Activated CD4-positive, alpha-beta T cell treated with anti-CD3 and anti-CD28 coated beads, Interleukin-2, amount 10 ng/mL, durations not matched to agents 24 days and 14 days (primary cell): ENCODE data around the gene RENBP. TPM values are rescaled to one million over a fixed set of nuclear protein-coding genes. Genes with fewer than 3 reads are reported as not detected.
"Not testable (repeated sequence)": the region's sequence is repeated elsewhere in the genome, so short reads cannot be mapped to it uniquely, and the experiment has no call there.

Experiments used
- DNase-seq: peaks from one replicate; pipeline ENCODE4 v3.0.0; 2022
- H3K27ac Mint-ChIP-seq: one replicate; pipeline ENCODE4 v1.8.0; 2022; ENCODE audit warnings: mild to moderate bottlenecking, mixed read lengths
- H3K27me3 Mint-ChIP-seq: one replicate; pipeline ENCODE4 v1.8.0; 2022; ENCODE audit warnings: mixed read lengths
- H3K36me3 Mint-ChIP-seq: one replicate; pipeline ENCODE4 v1.8.0; 2022; ENCODE audit warnings: low read depth, mild to moderate bottlenecking, mixed read lengths
- H3K4me1 Mint-ChIP-seq: one replicate; pipeline ENCODE4 v1.8.0; 2021; ENCODE audit warnings: mixed read lengths
- H3K4me3 Mint-ChIP-seq: one replicate; pipeline ENCODE4 v1.8.0; 2022; ENCODE audit warnings: mild to moderate bottlenecking, moderate library complexity, mixed read lengths
- H3K9me3 Mint-ChIP-seq: one replicate; pipeline ENCODE4 v1.8.0; 2021; ENCODE audit warnings: mixed read lengths
- intact Hi-C: fragments of 100-400 bp; cut with micrococcal nuclease; formaldehyde crosslinking; loops from one replicate; pipeline ENCODE4 v1.15.1; 2023
- total RNA-seq: library from RNA; stranded (reverse); gene quantifications from 2 replicates; pipeline ENCODE4 v1.2.3, GENCODE V29; 2022

Gene RENBP
- total RNA-seq: 13.7 and 15.1 TPM in 2 replicates

- intact Hi-C loops: no loop called here
Measured at GRCh38 chrX:153944140-153944799, at the start of gene RENBP. RENBP (minus strand) TSS chrX:153944643; CDS start chrX:153944610, 33 bp downstream.

GRCh38 chrX:153993978-153994377 lies 49.5 kb upstream of the RENBP start:
- Mint-ChIP-seq H3K36me3 (no peaks in the 10 kb centered on the region), H3K27me3 (no peaks in the 10 kb centered on the region), H3K9me3 (no peaks in the 10 kb centered on the region), H3K4me1 (peaks cover 3% of the 10 kb centered on the region), H3K4me3 (no peak overlapping the region), H3K27ac (no peak overlapping the region)
- intact Hi-C loops: no loop called here
- no peak for DNase-seq

More at GRCh38 chrX:153944140-153944799, at the start of gene RENBP:
- Mint-ChIP-seq H3K4me1 (peaks cover 12% of the 10 kb centered on the region), H3K27ac (peak within 1 kb of the TSS; percentile 90), H3K36me3 (peaks cover 11% of the 10 kb centered on the region), H3K9me3 (no peaks in the 10 kb centered on the region), H3K4me3 (peak within 1 kb of the TSS; percentile 91), H3K27me3 (no peaks in the 10 kb centered on the region)
- peak; percentile 81 for DNase-seq

GRCh38 chrX:153993079-153993478 lies 48.6 kb upstream of the RENBP start:
- H3K36me3 Mint-ChIP-seq: no peaks in the 10 kb centered on the region
- intact Hi-C loops: no loop called here
- no peak overlapping the region for H3K27ac Mint-ChIP-seq
- H3K27me3 Mint-ChIP-seq: no peaks in the 10 kb centered on the region
- no peaks in the 10 kb centered on the region for H3K9me3 Mint-ChIP-seq
- peaks cover 3% of the 10 kb centered on the region for H3K4me1 Mint-ChIP-seq
- H3K4me3 Mint-ChIP-seq: no peak overlapping the region
- DNase-seq: no peak

GRCh38 chrX:153992180-153992579 lies 47.7 kb upstream of the RENBP start:
- intact Hi-C loops: no loop called here
- Mint-ChIP-seq H3K4me1 (peaks cover 3% of the 10 kb centered on the region), H3K9me3 (no peaks in the 10 kb centered on the region), H3K27me3 (no peaks in the 10 kb centered on the region), H3K36me3 (no peaks in the 10 kb centered on the region), H3K27ac (no peak overlapping the region), H3K4me3 (no peak overlapping the region)
- no peak for DNase-seq

GRCh38 chrX:153991013-153991580 lies 46.7 kb upstream of the RENBP start:
- Mint-ChIP-seq H3K27ac (no peak overlapping the region), H3K9me3 (no peaks in the 10 kb centered on the region), H3K27me3 (no peaks in the 10 kb centered on the region), H3K4me3 (no peak overlapping the region), H3K4me1 (peaks cover 3% of the 10 kb centered on the region), H3K36me3 (no peaks in the 10 kb centered on the region)
- DNase-seq: no peak
- intact Hi-C loops: no loop called here

GRCh38 chrX:153989973-153990655 lies 45.7 kb upstream of the RENBP start:
- intact Hi-C loops: no loop called here
- H3K27me3 Mint-ChIP-seq: no peaks in the 10 kb centered on the region
- H3K4me1 Mint-ChIP-seq: peaks cover 3% of the 10 kb centered on the region
- H3K27ac Mint-ChIP-seq: peak overlapping the region; percentile 41
- H3K36me3 Mint-ChIP-seq: no peaks in the 10 kb centered on the region
- peak; percentile 59 for DNase-seq
- no peak overlapping the region for H3K4me3 Mint-ChIP-seq
- H3K9me3 Mint-ChIP-seq: no peaks in the 10 kb centered on the region

GRCh38 chrX:153988493-153988892 lies 44.0 kb upstream of the RENBP start:
- Mint-ChIP-seq H3K27me3 (no peaks in the 10 kb centered on the region), H3K9me3 (no peaks in the 10 kb centered on the region), H3K4me3 (no peak overlapping the region), H3K36me3 (no peaks in the 10 kb centered on the region), H3K27ac (no peak overlapping the region), H3K4me1 (peaks cover 11% of the 10 kb centered on the region)
- intact Hi-C loops: no loop called here
- no peak for DNase-seq

- Mint-ChIP-seq H3K27me3 (no peaks in the 10 kb centered on the region), H3K9me3 (no peaks in the 10 kb centered on the region), H3K4me1 (peaks cover 36% of the 10 kb centered on the region), H3K36me3 (no peaks in the 10 kb centered on the region), H3K4me3 (peak overlapping the region; percentile 80), H3K27ac (peak overlapping the region; percentile 97)
- DNase-seq: peak; percentile 78
- intact Hi-C loops: no loop called here
Measured at GRCh38 chrX:153984351-153985178, 40.1 kb upstream of the RENBP start.

- H3K4me1 Mint-ChIP-seq: peaks cover 34% of the 10 kb centered on the region
Measured at GRCh38 chrX:153983321-153983801, 38.9 kb upstream of the RENBP start.

GRCh38 chrX:153981771-153982533 lies 37.5 kb upstream of the RENBP start:
- Mint-ChIP-seq H3K4me1 (peaks cover 34% of the 10 kb centered on the region), H3K27ac (peak overlapping the region; percentile 97), H3K27me3 (no peaks in the 10 kb centered on the region), H3K4me3 (peak overlapping the region; percentile 75), H3K36me3 (no peaks in the 10 kb centered on the region), H3K9me3 (no peaks in the 10 kb centered on the region)
- peak; percentile 91 for DNase-seq
- intact Hi-C loops: loop anchor here (1.0 kb wide), 1 partner anchor 10 kb away; the partner anchor contains the start of gene TMEM187

More at GRCh38 chrX:153983321-153983801, 38.9 kb upstream of the RENBP start:
- H3K27me3 Mint-ChIP-seq: no peaks in the 10 kb centered on the region
- DNase-seq: peak; percentile 59
- no peaks in the 10 kb centered on the region for H3K36me3 Mint-ChIP-seq
- peak overlapping the region; percentile 75 for H3K4me3 Mint-ChIP-seq
- peak overlapping the region; percentile 97 for H3K27ac Mint-ChIP-seq
- H3K9me3 Mint-ChIP-seq: no peaks in the 10 kb centered on the region
- intact Hi-C loops: no loop called here

GRCh38 chrX:153981231-153981630 lies 36.8 kb upstream of the RENBP start:
- DNase-seq: no peak
- peak overlapping the region; percentile 75 for H3K4me3 Mint-ChIP-seq
- H3K27ac Mint-ChIP-seq: peak overlapping the region; percentile 97
- no peaks in the 10 kb centered on the region for H3K27me3 Mint-ChIP-seq
- H3K4me1 Mint-ChIP-seq: peaks cover 34% of the 10 kb centered on the region
- H3K9me3 Mint-ChIP-seq: no peaks in the 10 kb centered on the region
- intact Hi-C loops: loop anchor here (1.0 kb wide), 1 partner anchor 9 kb away; the partner anchor contains the start of gene TMEM187
- no peaks in the 10 kb centered on the region for H3K36me3 Mint-ChIP-seq

- H3K9me3 Mint-ChIP-seq, intact Hi-C loops, H3K27me3 Mint-ChIP-seq, H3K36me3 Mint-ChIP-seq: not testable (repeated sequence)
- DNase-seq: peak; percentile 72
- H3K27ac Mint-ChIP-seq: peak overlapping the region; percentile 88
- peak overlapping the region; percentile 77 for H3K4me3 Mint-ChIP-seq
- peaks cover 34% of the 10 kb centered on the region for H3K4me1 Mint-ChIP-seq
Measured at GRCh38 chrX:153980394-153980793, 36.0 kb upstream of the RENBP start.
